ENCODE data around the gene FSTL3. TPM values are rescaled to one million over a fixed set of nuclear protein-coding genes. Genes with fewer than 3 reads are reported as not detected.

Gene FSTL3
- total and polyA plus RNA-seq, 2 of the 8 experiments (the other 6 are each of a cell fraction or from before 2014, with no cell fraction given) = 8.1 to 11.8 TPM

DNA sequence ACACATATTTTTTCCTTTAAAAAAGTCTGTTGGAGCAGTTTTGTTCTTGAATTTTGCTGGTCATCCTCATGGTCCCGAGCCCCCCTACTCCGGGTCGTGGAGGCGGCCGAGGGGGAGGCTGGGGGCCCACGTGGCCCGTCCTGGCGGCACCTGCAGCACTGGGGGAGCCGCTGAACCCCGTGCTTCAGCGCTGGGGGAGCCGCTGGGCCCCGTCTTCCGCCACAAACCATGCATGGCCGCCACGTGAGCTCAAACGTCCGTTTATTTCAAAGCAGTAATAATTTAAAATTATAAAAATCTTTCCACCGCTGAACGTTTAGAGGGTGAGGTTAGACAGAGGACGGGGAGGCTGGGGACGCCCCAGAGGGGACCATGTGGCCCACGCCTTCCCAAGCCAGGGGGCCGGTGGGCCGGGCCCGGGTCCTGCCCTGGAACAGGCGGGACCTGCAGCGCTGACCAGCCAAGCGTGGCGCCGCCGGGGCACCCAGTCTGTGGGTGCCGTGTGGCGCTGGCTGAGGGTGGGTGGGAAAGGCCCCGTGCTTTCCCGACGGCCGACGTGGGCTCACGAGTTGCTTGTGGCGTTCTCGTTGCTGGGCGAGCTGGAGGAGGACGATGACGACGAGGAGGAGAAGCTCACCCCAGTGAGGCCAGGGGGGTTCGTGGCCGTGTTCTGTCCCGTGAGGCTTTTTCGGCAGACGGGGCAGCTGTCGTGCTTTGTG lies 28.5 kb upstream of the FSTL3 start (continued):
- TF ChIP-seq, protein P1, sequence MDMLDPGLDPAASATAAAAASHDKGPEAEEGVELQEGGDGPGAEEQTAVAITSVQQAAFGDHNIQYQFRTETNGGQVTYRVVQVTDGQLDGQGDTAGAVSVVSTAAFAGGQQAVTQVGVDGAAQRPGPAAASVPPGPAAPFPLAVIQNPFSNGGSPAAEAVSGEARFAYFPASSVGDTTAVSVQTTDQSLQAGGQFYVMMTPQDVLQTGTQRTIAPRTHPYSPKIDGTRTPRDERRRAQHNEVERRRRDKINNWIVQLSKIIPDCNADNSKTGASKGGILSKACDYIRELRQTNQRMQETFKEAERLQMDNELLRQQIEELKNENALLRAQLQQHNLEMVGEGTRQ (IDR thresholded peaks at IDR 0.05; ENCODE audit: low read length) = no peak
- TF ChIP-seq RBBP5 (IDR thresholded peaks at IDR 0.05; ENCODE audit: borderline replicate concordance, low read depth, low read length) = no peak
- no peak for TF ChIP-seq POLR2A (IDR thresholded peaks at IDR 0.05; ENCODE audit: control extremely low read depth in 1 of 2, low read depth in 2 of 2, low read length in 2 of 2)
